Posterior vena cava (tissue), 2 donors: ENCODE data around the gene PTPRN2. TPM values are rescaled to one million over a fixed set of nuclear protein-coding genes. Genes with fewer than 3 reads are reported as not detected.

Source experiments
- DNase-seq: peaks from one replicate; pipeline ENCODE4 v3.0.0-alpha.2; 2020; ENCODE audit warnings: low spot score
- intact Hi-C, 2 donors: fragments of 100-400 bp; cut with DNase I; formaldehyde crosslinking; loops; one replicate each; pipeline versions ENCODE4 v1.14.1 to v1.14.2; 2022 to 2023
- total RNA-seq, 2 donors: library from RNA; stranded (reverse); fragmentation: NEBNext Ultra II Directional; extraction: Animal tissue kit (Norgen Biotek cat#: 25700); gene quantifications; one replicate each; pipeline ENCODE4 v1.2.1, GENCODE V29; 2021
- donor health status: DM: yes; HTN: yes; CAD: no.
- donor health status: DM: yes; HTN: yes; CAD: no.

Gene PTPRN2
- total RNA-seq, 2 donors from 2014 or later = 1.6 to 2.8 TPM

GRCh38 chr7:157551325-157552070, 1036.1 kb downstream of the PTPRN2 start:
- intact Hi-C loops = no loop called here
- DNase-seq = peak; percentile 34

- intact Hi-C loops = no loop called here
- DNase-seq = peak; percentile 57
Measured at GRCh38 chr7:157550300-157551275, 1037.0 kb downstream of the PTPRN2 start.

GRCh38 chr7:157549612-157550299, 1037.9 kb downstream of the PTPRN2 start:
- intact Hi-C loops = no loop called here
- DNase-seq = peak; percentile 63

GRCh38 chr7:157548691-157549303, 1038.8 kb downstream of the PTPRN2 start:
- intact Hi-C loops = no loop called here
- DNase-seq = peak; percentile 72

- intact Hi-C loops = no loop called here
- DNase-seq = peak; percentile 44
Measured at GRCh38 chr7:157547611-157548010, 1040.0 kb downstream of the PTPRN2 start.

- DNase-seq = peak; percentile 52
- intact Hi-C loops = no loop called here
Measured at GRCh38 chr7:157547102-157547501, 1040.5 kb downstream of the PTPRN2 start.

- DNase-seq = peak; percentile 37
- intact Hi-C loops = no loop called here
Measured at GRCh38 chr7:157545681-157546060, 1042.0 kb downstream of the PTPRN2 start.

GRCh38 chr7:157544980-157545680, 1042.5 kb downstream of the PTPRN2 start:
- intact Hi-C loops = no loop called here
- peak; percentile 64 for DNase-seq

GRCh38 chr7:157544226-157544625, 1043.4 kb downstream of the PTPRN2 start:
- DNase-seq = peak; percentile 54
- intact Hi-C loops = no loop called here

GRCh38 chr7:157543791-157544190, 1043.8 kb downstream of the PTPRN2 start:
- intact Hi-C loops = no loop called here
- DNase-seq = no peak

- intact Hi-C loops = no loop called here
Measured at GRCh38 chr7:157543276-157543675, 1044.3 kb downstream of the PTPRN2 start.

GRCh38 chr7:157542068-157543021, 1045.3 kb downstream of the PTPRN2 start:
- DNase-seq = peak; percentile 67

More at GRCh38 chr7:157543276-157543675, 1044.3 kb downstream of the PTPRN2 start:
- DNase-seq = peak; percentile 56

GRCh38 chr7:157541295-157542067, 1046.1 kb downstream of the PTPRN2 start:
- intact Hi-C loops = no loop called here
- DNase-seq = peak; percentile 53

More at GRCh38 chr7:157542068-157543021, 1045.3 kb downstream of the PTPRN2 start:
- intact Hi-C loops = no loop called here

- DNase-seq = peak; percentile 64
- intact Hi-C loops = no loop called here
Measured at GRCh38 chr7:157540606-157541294, 1046.9 kb downstream of the PTPRN2 start.

- intact Hi-C loops = no loop called here
- peak; percentile 68 for DNase-seq
Measured at GRCh38 chr7:157540020-157540419, 1047.6 kb downstream of the PTPRN2 start.

GRCh38 chr7:157539521-157539920, 1048.1 kb downstream of the PTPRN2 start:
- intact Hi-C loops = no loop called here
- DNase-seq = peak; percentile 69
